Fibroblast of villous mesenchyme (primary cell): ENCODE results near the gene ZDHHC21. TPM values are rescaled to one million over a fixed set of nuclear protein-coding genes. Genes with fewer than 3 reads are reported as not detected.
"Not testable (repeated sequence)": the region's sequence is repeated elsewhere in the genome, so short reads cannot be mapped to it uniquely, and the experiment has no call there.

Experiments
- DNase-seq: peaks from one replicate; pipeline ENCODE4 v3.0.0-alpha.2; 2010; ENCODE audit warnings: low read depth
- H3K4me3 ChIP-seq: 2 replicates; pipeline ENCODE4 v1.5.1; 2011; ENCODE audit warnings: low read depth, mild to moderate bottlenecking, low read length
- total RNA-seq: library from RNA; depleted of rRNA; stranded (reverse); fragments of >200 nt; gene quantifications from 2 replicates; pipeline ENCODE4 v1.2.3, GENCODE V29; 2012
- TF ChIP-seq, protein P1 (sequence below): IDR thresholded peaks from 2 replicates; pipeline ENCODE4 v1.5.1; 2012; ENCODE audit warnings: low read depth, mild to moderate bottlenecking, low read length; ENCODE audit not compliant: insufficient read depth

Gene ZDHHC21
- total RNA-seq, 1 donor, result 17.3 TPM

DNA sequence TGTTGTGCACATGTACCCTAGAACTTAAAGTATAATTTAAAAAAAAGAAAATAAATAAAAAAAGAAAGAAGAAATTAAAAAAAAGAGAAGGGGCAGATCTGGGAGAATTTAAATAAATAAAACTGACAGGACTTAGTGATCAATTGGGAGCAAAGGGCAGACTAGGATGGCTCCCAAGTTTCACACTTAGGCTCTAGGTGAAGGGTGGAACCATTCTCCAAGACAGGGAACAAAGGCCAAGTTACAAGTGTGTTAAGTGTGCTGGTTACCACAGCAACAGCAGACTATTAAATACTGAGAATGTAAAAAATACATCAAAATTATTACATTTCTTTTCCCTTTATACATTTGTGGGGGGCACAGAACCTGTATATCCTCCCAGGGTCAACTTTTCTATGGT lies 7.1 kb downstream of the ZDHHC21 start:
- DNase-seq, result no peak
- H3K4me3 ChIP-seq, result no peak overlapping the region
- TF ChIP-seq, protein P1, sequence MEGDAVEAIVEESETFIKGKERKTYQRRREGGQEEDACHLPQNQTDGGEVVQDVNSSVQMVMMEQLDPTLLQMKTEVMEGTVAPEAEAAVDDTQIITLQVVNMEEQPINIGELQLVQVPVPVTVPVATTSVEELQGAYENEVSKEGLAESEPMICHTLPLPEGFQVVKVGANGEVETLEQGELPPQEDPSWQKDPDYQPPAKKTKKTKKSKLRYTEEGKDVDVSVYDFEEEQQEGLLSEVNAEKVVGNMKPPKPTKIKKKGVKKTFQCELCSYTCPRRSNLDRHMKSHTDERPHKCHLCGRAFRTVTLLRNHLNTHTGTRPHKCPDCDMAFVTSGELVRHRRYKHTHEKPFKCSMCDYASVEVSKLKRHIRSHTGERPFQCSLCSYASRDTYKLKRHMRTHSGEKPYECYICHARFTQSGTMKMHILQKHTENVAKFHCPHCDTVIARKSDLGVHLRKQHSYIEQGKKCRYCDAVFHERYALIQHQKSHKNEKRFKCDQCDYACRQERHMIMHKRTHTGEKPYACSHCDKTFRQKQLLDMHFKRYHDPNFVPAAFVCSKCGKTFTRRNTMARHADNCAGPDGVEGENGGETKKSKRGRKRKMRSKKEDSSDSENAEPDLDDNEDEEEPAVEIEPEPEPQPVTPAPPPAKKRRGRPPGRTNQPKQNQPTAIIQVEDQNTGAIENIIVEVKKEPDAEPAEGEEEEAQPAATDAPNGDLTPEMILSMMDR, result no peak

DNA sequence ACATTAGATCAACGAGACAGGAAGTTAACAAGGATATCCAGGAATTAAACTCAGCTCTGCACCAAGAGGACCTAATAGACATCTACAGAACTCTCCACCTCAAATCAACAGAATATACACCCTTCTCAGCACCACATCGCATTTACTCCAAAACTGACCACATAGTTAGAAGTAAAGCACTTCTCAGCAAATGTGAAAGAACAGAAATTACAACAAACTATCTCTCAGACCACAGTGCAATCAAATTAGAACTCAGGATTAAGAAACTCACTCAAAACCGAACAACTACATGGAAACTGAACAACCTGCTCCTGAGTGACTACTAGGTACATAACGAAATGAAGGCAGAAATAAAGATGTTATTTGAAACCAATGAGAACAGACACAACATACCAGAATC lies 10.6 kb downstream of the ZDHHC21 start:
- not testable (repeated sequence) for DNase-seq

DNA sequence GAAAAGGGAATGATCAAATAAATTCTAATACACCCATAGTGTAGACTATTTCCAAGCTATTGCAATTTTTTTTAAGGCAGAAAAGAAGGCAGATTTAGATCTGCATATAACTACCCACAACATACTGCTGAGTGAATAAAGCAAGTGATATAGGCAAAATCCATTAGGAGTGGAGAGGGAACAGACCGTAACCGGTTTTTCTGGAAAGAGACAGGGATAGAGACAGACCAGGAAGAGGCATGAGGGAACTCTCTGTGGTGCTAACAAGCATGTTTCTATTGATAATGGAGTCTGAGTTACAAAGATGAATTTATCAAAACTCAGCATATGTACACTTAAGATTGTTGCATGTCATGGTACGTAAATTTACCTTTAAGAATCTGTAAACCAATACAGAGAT lies 14.5 kb downstream of the ZDHHC21 start:
- no peak for DNase-seq
- TF ChIP-seq, protein P1, result no peak
- H3K4me3 ChIP-seq, result no peak overlapping the region

More for the DNA sequence above, 10.6 kb downstream of the ZDHHC21 start:
- H3K4me3 ChIP-seq, result not testable (repeated sequence)

DNA sequence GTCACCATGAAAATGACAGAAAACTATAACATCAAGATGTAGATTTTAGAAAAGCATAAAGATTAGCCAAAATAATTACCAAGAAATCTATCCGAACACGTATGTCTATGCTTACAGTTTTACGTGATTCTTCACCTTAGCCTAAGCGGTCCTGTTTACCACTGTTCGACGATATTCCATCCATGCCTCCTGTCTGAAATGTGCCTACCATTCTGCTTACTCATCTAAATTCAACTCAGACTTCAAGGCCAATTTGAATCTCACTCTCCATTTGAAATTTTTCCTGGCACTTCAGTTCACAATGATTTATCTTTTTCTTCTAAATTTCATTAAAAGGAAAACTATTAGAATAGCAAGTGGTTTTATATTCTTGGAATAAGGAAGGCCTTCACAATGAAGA lies 15.4 kb downstream of the ZDHHC21 start:
- no peak overlapping the region for H3K4me3 ChIP-seq
- DNase-seq, result no peak

DNA sequence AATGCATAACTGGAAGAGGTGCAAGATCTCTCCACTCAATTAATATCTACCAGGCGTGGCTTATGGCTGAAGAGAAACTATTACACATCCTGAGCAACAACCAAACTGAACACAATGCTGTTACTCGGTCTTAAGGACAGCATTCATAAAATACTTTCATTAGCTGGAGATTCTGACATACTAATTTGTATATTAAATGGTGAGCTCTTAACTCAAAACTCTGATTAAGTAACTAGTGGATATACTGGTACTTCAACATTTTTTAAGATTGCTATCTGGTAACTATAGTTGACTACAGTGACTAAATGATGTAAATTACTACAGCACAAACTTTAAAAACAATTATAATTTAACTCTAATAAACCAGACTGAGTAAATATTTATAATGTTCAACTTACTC lies 15.8 kb downstream of the ZDHHC21 start:
- TF ChIP-seq, protein P1, result no peak
- DNase-seq, result no peak
- H3K4me3 ChIP-seq, result no peak overlapping the region

More for the DNA sequence above, 15.4 kb downstream of the ZDHHC21 start:
- TF ChIP-seq, protein P1, result no peak

DNA sequence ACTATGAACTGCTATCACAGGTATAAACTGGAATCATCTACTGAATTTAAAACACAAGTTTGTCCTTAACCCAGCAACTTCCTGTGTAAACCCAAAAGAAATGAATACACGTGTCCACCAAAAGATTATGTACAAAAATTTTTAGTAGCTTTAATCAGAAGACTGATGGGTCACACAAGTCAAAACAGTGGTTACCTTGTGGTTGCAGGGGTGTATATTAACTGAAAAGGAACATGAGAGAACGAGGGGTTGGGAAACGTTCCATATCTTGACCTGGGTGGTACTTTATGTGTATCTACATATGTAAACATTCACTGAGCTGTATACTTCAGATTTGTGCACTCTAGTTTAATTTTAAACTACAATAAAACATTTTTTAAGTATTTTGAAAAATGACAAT lies 18.6 kb downstream of the ZDHHC21 start:
- no peak for DNase-seq
- TF ChIP-seq, protein P1, result no peak
- no peak overlapping the region for H3K4me3 ChIP-seq

DNA sequence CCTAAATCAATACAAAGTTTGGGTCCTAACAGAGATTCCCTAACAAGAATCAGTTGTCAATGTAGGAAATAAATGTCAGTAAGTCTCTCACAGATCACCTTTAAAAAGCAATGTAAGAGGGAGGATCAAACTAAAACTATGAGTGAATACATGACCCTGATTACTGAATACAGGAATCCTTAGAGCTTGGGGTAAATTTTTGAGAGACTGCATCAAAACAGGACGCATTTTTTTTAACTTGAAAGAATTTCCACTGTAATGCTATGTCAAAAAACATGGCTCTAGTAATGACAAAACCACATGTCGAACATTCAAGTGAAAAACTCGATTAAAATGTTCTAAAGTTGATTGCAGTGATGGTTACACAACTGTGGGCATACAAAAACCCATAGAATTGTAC lies 21.9 kb downstream of the ZDHHC21 start:
- H3K4me3 ChIP-seq, result no peak overlapping the region
- no peak for DNase-seq
- TF ChIP-seq, protein P1, result no peak
